H1 (cell line): ENCODE results near the gene DNAJB14. TPM values are rescaled to one million over a fixed set of nuclear protein-coding genes. Genes with fewer than 3 reads are reported as not detected.

Source experiments
- CTCF ChIA-PET: fragments of 300-600 bp; sonication (Branson Sonifier 250); formaldehyde crosslinking; loops from one replicate; lab custom pipeline; 2021; ENCODE audit not compliant: partially characterized antibody; lab: Charles Lee
- POLR2A ChIA-PET: fragments of 300-600 bp; sonication (Branson Sonifier 250); formaldehyde crosslinking; loops from one replicate; lab custom pipeline; 2021; ENCODE audit warnings: inconsistent platforms; ENCODE audit not compliant: partially characterized antibody; lab: Charles Lee
- DNase-seq, 2 experiments: peaks; one replicate each; pipeline versions ENCODE4 v3.0.0 to v3.0.0-alpha.2; 2010 to 2022; ENCODE audit warnings: low spot score in 2 of 2, low read depth in 1 of 2, mixed read lengths in 1 of 2
- FAIRE-seq: peaks from 2 replicates; lab custom pipeline; 2011; peaks lifted over from hg19 to GRCh38; lab: Jason Lieb, UNC
- H2AFZ ChIP-seq: 2 replicates; pipeline ENCODE4 v1.8.1; 2012; ENCODE audit warnings: low read length, inconsistent platforms
- H2AK5ac ChIP-seq: 2 replicates; pipeline ENCODE4 v1.6.1; 2013; ENCODE audit warnings: low read depth, low read length
- H2BK120ac ChIP-seq: replicated peaks from 2 replicates; pipeline ENCODE3; 2013; ENCODE audit warnings: low read depth, low read length, inconsistent platforms
- H2BK12ac ChIP-seq: 2 replicates; pipeline ENCODE4 v1.6.1; 2013; ENCODE audit warnings: low read depth, low read length
- H2BK15ac ChIP-seq: 2 replicates; pipeline ENCODE4 v1.6.1; 2013; ENCODE audit warnings: low read length
- H2BK20ac ChIP-seq: 2 replicates; pipeline ENCODE4 v1.6.1; 2013; ENCODE audit warnings: low read length
- H2BK5ac ChIP-seq: 2 replicates; pipeline ENCODE4 v1.6.1; 2013; ENCODE audit warnings: low read depth, low read length
- H3K14ac ChIP-seq: 2 replicates; pipeline ENCODE4 v1.6.1; 2013; ENCODE audit warnings: inconsistent platforms; ENCODE audit not compliant: insufficient read length
- H3K18ac ChIP-seq: 2 replicates; pipeline ENCODE4 v1.6.1; 2013; ENCODE audit warnings: low read length; ENCODE audit errors: extremely low read depth
- H3K23ac ChIP-seq: 2 replicates; pipeline ENCODE4 v1.6.1; 2013; ENCODE audit warnings: inconsistent platforms; ENCODE audit not compliant: insufficient read length
- H3K23me2 ChIP-seq: 2 replicates; pipeline ENCODE4 v1.6.1; 2013; ENCODE audit warnings: low read depth, low read length
- H3K27ac ChIP-seq: 2 replicates; pipeline ENCODE4 v1.6.1; 2011; ENCODE audit warnings: low read depth, low read length, inconsistent platforms
- H3K27me3 ChIP-seq, 4 experiments: replicated peaks in 1 of 4; 1 replicate in 1 of 4; 2 replicates in 3 of 4; pipeline versions ENCODE4 v1.6.1 to v1.8.1; 2011 to 2013; ENCODE audit warnings: low read length in 3 of 4, mild to moderate bottlenecking in 3 of 4, inconsistent platforms in 2 of 4, mixed read lengths in 2 of 4, moderate library complexity in 1 of 4; ENCODE audit not compliant: control insufficient read depth in 3 of 4, insufficient read depth in 3 of 4; ENCODE audit errors: extremely low read depth in 1 of 4
- H3K36me3 ChIP-seq, 4 experiments: 2 replicates each; pipeline versions ENCODE4 v1.6.1 to v1.8.1; 2011 to 2013; ENCODE audit warnings: mild to moderate bottlenecking in 4 of 4, low read length in 3 of 4, moderate library complexity in 2 of 4, control low read depth in 1 of 4, inconsistent platforms in 1 of 4; ENCODE audit not compliant: insufficient read depth in 4 of 4, control insufficient read depth in 2 of 4
- H3K4ac ChIP-seq: replicated peaks from 2 replicates; pipeline ENCODE3; 2013; ENCODE audit warnings: low read length, low read depth, mixed read lengths, inconsistent platforms; ENCODE audit not compliant: insufficient read length
- H3K4me1 ChIP-seq, 4 experiments: replicated peaks in 1 of 4; 1 replicate in 1 of 4; 2 replicates in 3 of 4; pipeline versions ENCODE4 v1.6.1 to v1.8.1; 2011 to 2013; ENCODE audit warnings: low read length in 3 of 4, inconsistent platforms in 2 of 4, mixed read lengths in 1 of 4; ENCODE audit not compliant: insufficient read depth in 4 of 4, control insufficient read depth in 3 of 4
- H3K4me2 ChIP-seq, 2 experiments: 2 replicates each; pipeline versions ENCODE4 v1.6.1 to v1.8.1; 2011 to 2013; ENCODE audit warnings: low read depth in 2 of 2, low read length in 2 of 2, control low read depth in 1 of 2, inconsistent platforms in 1 of 2, mild to moderate bottlenecking in 1 of 2; ENCODE audit not compliant: insufficient read depth in 1 of 2
- H3K4me3 ChIP-seq, 4 experiments: fragments of 200-600, 300-600 bp in 1 of 4; sonication (generic), shearing (Covaris generic), sonication (Bioruptor Twin) in 1 of 4; 2 replicates each; pipeline versions ENCODE4 v1.5.1 to v1.8.1; 2011 to 2016; ENCODE audit warnings: low read length in 4 of 4, low read depth in 3 of 4, control low read depth in 2 of 4, inconsistent platforms in 2 of 4, mild to moderate bottlenecking in 2 of 4, mixed read lengths in 1 of 4, moderate library complexity in 1 of 4; ENCODE audit not compliant: insufficient read depth in 2 of 4; ENCODE audit errors: extremely low read depth in 1 of 4
- H3K56ac ChIP-seq: replicated peaks from 2 replicates; pipeline ENCODE3; 2013; ENCODE audit warnings: low read depth, mild to moderate bottlenecking, mixed read lengths, low read length, inconsistent platforms; ENCODE audit not compliant: insufficient read length
- H3K79me1 ChIP-seq: 2 replicates; pipeline ENCODE4 v1.6.1; 2013; ENCODE audit warnings: low read depth, low read length, control low read depth
- H3K79me2 ChIP-seq, 2 experiments: 2 replicates each; pipeline versions ENCODE4 v1.6.1 to v1.8.1; 2012 to 2013; ENCODE audit warnings: low read length in 2 of 2, mild to moderate bottlenecking in 2 of 2, inconsistent platforms in 1 of 2; ENCODE audit not compliant: insufficient read depth in 2 of 2, control insufficient read depth in 1 of 2
- H3K9ac ChIP-seq, 4 experiments: replicated peaks in 1 of 4; 1 replicate in 1 of 4; 2 replicates in 3 of 4; pipeline versions ENCODE4 v1.6.1 to v1.8.1; 2011 to 2013; ENCODE audit warnings: low read depth in 3 of 4, low read length in 3 of 4, control low read depth in 2 of 4, mild to moderate bottlenecking in 2 of 4, moderate library complexity in 2 of 4, inconsistent platforms in 1 of 4; ENCODE audit errors: extremely low read depth in 1 of 4
- H3K9me3 ChIP-seq, 2 experiments: 2 replicates each; pipeline versions ENCODE4 v1.6.1 to v1.8.1; 2012 to 2013; ENCODE audit warnings: mild to moderate bottlenecking in 2 of 2, moderate library complexity in 2 of 2, control low read depth in 1 of 2, inconsistent platforms in 1 of 2, low read depth in 1 of 2, low read length in 1 of 2, mixed read lengths in 1 of 2; ENCODE audit not compliant: insufficient read depth in 2 of 2
- H4K20me1 ChIP-seq, 2 experiments: replicated peaks in 1 of 2; 2 replicates each; pipeline versions ENCODE3 to v1.8.1; 2011 to 2013; ENCODE audit warnings: inconsistent platforms in 2 of 2, low read length in 2 of 2, mild to moderate bottlenecking in 1 of 2; ENCODE audit not compliant: insufficient read depth in 2 of 2, control insufficient read depth in 1 of 2
- H4K5ac ChIP-seq: 2 replicates; pipeline ENCODE4 v1.6.1; 2013; ENCODE audit warnings: low read length, low read depth, mixed read lengths, inconsistent platforms; ENCODE audit not compliant: insufficient read length
- H4K8ac ChIP-seq: 2 replicates; pipeline ENCODE4 v1.8.0; 2013; ENCODE audit warnings: mild to moderate bottlenecking, moderate library complexity, low read length, inconsistent platforms; ENCODE audit not compliant: insufficient read depth; ENCODE audit errors: extremely low read depth
- H4K91ac ChIP-seq: replicated peaks from 2 replicates; pipeline ENCODE3; 2013; ENCODE audit warnings: low read length, mixed read lengths, inconsistent platforms; ENCODE audit not compliant: insufficient read length
- CREB1 ChIP-seq: IDR thresholded peaks from 2 replicates; pipeline ENCODE4 v1.6.1; 2012; ENCODE audit warnings: inconsistent platforms
- CTBP2 ChIP-seq: IDR thresholded peaks from 2 replicates; pipeline ENCODE4 v1.7.0; 2011; ENCODE audit warnings: borderline replicate concordance, mild to moderate bottlenecking, moderate library complexity, mixed read lengths, low read length; ENCODE audit not compliant: insufficient read depth, insufficient read length
- GABPA ChIP-seq: IDR thresholded peaks from 2 replicates; pipeline ENCODE4 v1.6.1; 2011; ENCODE audit warnings: mild to moderate bottlenecking, low read length, moderate library complexity, borderline replicate concordance; ENCODE audit not compliant: insufficient read depth
- JUN ChIP-seq: IDR thresholded peaks from 2 replicates; pipeline ENCODE4 v1.6.1; 2011; ENCODE audit warnings: low read depth, mild to moderate bottlenecking, improper control_type of control experiment, low read length
- SIN3A ChIP-seq, 2 experiments: IDR thresholded peaks in 1 of 2; conservative IDR thresholded peaks in 1 of 2; 2 replicates each; pipeline ENCODE4 v1.6.1; 2011 to 2012; ENCODE audit warnings: low read length in 2 of 2, improper control_type of control experiment in 1 of 2, low read depth in 1 of 2, mild to moderate bottlenecking in 1 of 2
- SP2 ChIP-seq: IDR thresholded peaks from 2 replicates; pipeline ENCODE4 v1.6.1; 2012; ENCODE audit warnings: mild to moderate bottlenecking, low read length, inconsistent platforms
- WGBS, 2 experiments: shearing (Covaris generic) in 1 of 2; methylation state at CpG; one replicate each; pipeline versions ENCODE4 v1.1.6 to v1.1.7; 2013 to 2015; ENCODE audit warnings: low lambda C conversion rate in 2 of 2, mixed read lengths in 2 of 2, inconsistent platforms in 1 of 2, low coverage in 1 of 2, missing lambda C conversion rate in 1 of 2; ENCODE audit not compliant: insufficient replicate concordance in 2 of 2, insufficient coverage in 1 of 2, insufficient read length in 1 of 2; ENCODE audit errors: extremely low coverage in 1 of 2, missing lambda C conversion rate in 1 of 2; 5-methylcytosine and 5-hydroxymethylcytosine counted together
- polyA plus RNA-seq, 7 experiments: library from polyadenylated mRNA; depleted of rRNA in 3 of 7; stranded (reverse) in 5 of 7; unstranded in 2 of 7; fragments of >200 nt in 5 of 7; fragments of 200-250 nt in 2 of 7; gene quantifications; 1 replicate in 5 of 7; 2 replicates in 1 of 7; 4 replicates in 1 of 7; pipeline versions ENCODE4 v1.2.1 to v1.2.3, GENCODE V29; 2011 to 2013; ENCODE audit warnings: missing spikeins in 2 of 7, mixed read lengths in 2 of 7
- total RNA-seq: library from RNA; stranded (reverse); fragmentation: NEBNext Ultra II Directional; extraction: Animal tissue kit (Norgen Biotek cat#: 25700); gene quantifications from 2 replicates; pipeline ENCODE4 v1.2.1, GENCODE V29; 2021

DNAJB14 gene
- total and polyA plus RNA-seq, 2 of the 8 experiments (the other 6 are each of a cell fraction or from before 2014, with no cell fraction given), result 3.4 to 35.4 TPM

- peaks cover 4% of the 10 kb centered on the region; the same call in 1 of the 2 replicates for H3K23me2 ChIP-seq
- no peak overlapping the region for H4K8ac ChIP-seq
- H2BK12ac ChIP-seq, result no peak overlapping the region
- no peak overlapping the region for H3K18ac ChIP-seq
- ChIA-PET POLR2A (no interaction called here), CTCF (no interaction called here)
- H3K23ac ChIP-seq, result no peak overlapping the region
- H3K14ac ChIP-seq, result no peak overlapping the region
- H2BK5ac ChIP-seq, result no peak overlapping the region
- no peaks in the 10 kb centered on the region; a peak in 1 of 8 replicates for H3K36me3 ChIP-seq
- H2BK120ac ChIP-seq, result no peak overlapping the region
- TF ChIP-seq SIN3A (conservative IDR thresholded peaks at IDR 0.05 in 1 of 2, IDR thresholded peaks at IDR 0.05 in 1 of 2; ENCODE audit: low read depth in 1 of 2, low read length in 2 of 2) (no peak), CREB1 (no peak), GABPA (no peak), SP2 (no peak), CTBP2 (no peak), JUN (no peak)
- DNase-seq, result no peak
- H3K27me3 ChIP-seq, result no peaks in the 10 kb centered on the region
- FAIRE-seq, result no peak
- H3K27ac ChIP-seq, result no peak overlapping the region
- no peak overlapping the region for H3K4ac ChIP-seq
- peaks cover 0 to 3% (median 0%) of the 10 kb centered on the region in 4 experiments; a peak in 1 of 7 replicates for H3K4me1 ChIP-seq
- no peak overlapping the region for H2AFZ ChIP-seq
- H3K9me3 ChIP-seq, result no peaks in the 10 kb centered on the region
- H4K5ac ChIP-seq, result no peak overlapping the region
- no peak overlapping the region for H2BK20ac ChIP-seq
- H4K91ac ChIP-seq, result no peak overlapping the region
- WGBS, 2 experiments, result 85% methylated on average over 2 of the region's 2 CpGs; no CpG with 5 or more reads in 1 of the 2 experiments
- H2BK15ac ChIP-seq, result no peak overlapping the region
- no peak overlapping the region for H3K56ac ChIP-seq
- peaks cover 2 to 3% of the 10 kb centered on the region in 2 experiments for H4K20me1 ChIP-seq
- H3K79me2 ChIP-seq, result peaks cover 4 to 32% of the 10 kb centered on the region in 2 experiments; a peak in 3 of 4 replicates
- no peak overlapping the region for H3K4me2 ChIP-seq
- no peak overlapping the region for H3K4me3 ChIP-seq
- H3K79me1 ChIP-seq, result no peaks in the 10 kb centered on the region
- H3K9ac ChIP-seq, result no peak overlapping the region
- no peak overlapping the region for H2AK5ac ChIP-seq
These were observed 55.1 kb downstream of the DNAJB14 start for GRCh38 chr4:99891351-99891750.
